HEK293T (cell line): Measurements from ENCODE around the gene PKP1.

Experiments
- ARNT ChIP-seq: fragments of 450-650 bp; IDR thresholded peaks from 2 replicates; pipeline ENCODE4 v1.6.1; 2017; ENCODE audit warnings: mild to moderate bottlenecking
- BHLHE40 ChIP-seq: fragments of 450-650 bp; IDR thresholded peaks from 2 replicates; pipeline ENCODE4 v1.6.1; 2016; ENCODE audit warnings: mild to moderate bottlenecking, moderate library complexity, borderline replicate concordance
- CTBP1 ChIP-seq: fragments of 450-650 bp; IDR thresholded peaks from 2 replicates; pipeline ENCODE4 v1.6.1; 2016; ENCODE audit warnings: borderline replicate concordance
- ELF4 ChIP-seq: fragments of 450-650 bp; IDR thresholded peaks from 2 replicates; pipeline ENCODE4 v1.6.1; 2017; ENCODE audit warnings: antibody characterized with exemption
- FOXM1 ChIP-seq: fragments of 450-650 bp; IDR thresholded peaks from 2 replicates; pipeline ENCODE4 v1.6.1; 2017; ENCODE audit warnings: mild to moderate bottlenecking, borderline replicate concordance
- HDGF ChIP-seq: fragments of 450-650 bp; IDR thresholded peaks from 2 replicates; pipeline ENCODE4 v1.6.1; 2017; ENCODE audit warnings: antibody characterized with exemption, borderline replicate concordance
- L3MBTL2 ChIP-seq: fragments of 450-650 bp; conservative IDR thresholded peaks from 2 replicates; pipeline ENCODE4 v1.6.1; 2016; ENCODE audit warnings: mild to moderate bottlenecking
- NFRKB ChIP-seq: fragments of 450-650 bp; IDR thresholded peaks from 2 replicates; pipeline ENCODE4 v1.6.1; 2016; ENCODE audit warnings: mild to moderate bottlenecking, moderate library complexity
- SP1 ChIP-seq: fragments of 450-650 bp; IDR thresholded peaks from 2 replicates; pipeline ENCODE4 v1.6.1; 2017
- SUZ12 ChIP-seq: fragments of 450-650 bp; IDR thresholded peaks from 2 replicates; pipeline ENCODE4 v1.6.1; 2016; ENCODE audit warnings: mild to moderate bottlenecking
- TARDBP ChIP-seq: fragments of 450-650 bp; IDR thresholded peaks from 2 replicates; pipeline ENCODE4 v1.6.1; 2016
- ZNF384 ChIP-seq: fragments of 450-650 bp; IDR thresholded peaks from 2 replicates; pipeline ENCODE4 v1.6.1; 2016

GRCh38 chr1:201311356-201312011 is 28.2 kb downstream of the PKP1 start:
- TF ChIP-seq ZNF384: no peak
- TF ChIP-seq SUZ12: no peak
- no peak for TF ChIP-seq HDGF
- no peak for TF ChIP-seq TARDBP
- TF ChIP-seq BHLHE40: no peak
- TF ChIP-seq L3MBTL2: no peak
- no peak for TF ChIP-seq SP1
- TF ChIP-seq ARNT: no peak
- TF ChIP-seq CTBP1: no peak
- no peak for TF ChIP-seq NFRKB
- TF ChIP-seq ELF4: no peak
- no peak for TF ChIP-seq FOXM1
